ENCODE measurements around the gene KCNK3.

- no peak for TF ChIP-seq CTCF (IDR thresholded peaks at IDR 0.05)
- TF ChIP-seq EP300 (IDR thresholded peaks at IDR 0.05) = no peak
These were observed 38.2 kb downstream of the KCNK3 start for GRCh38 chr2:26730549-26731344.

Measured in ovary (tissue), 3 donors.